Endothelial cell of umbilical vein (primary cell): ENCODE data around the gene LSP1. TPM values are rescaled to one million over a fixed set of nuclear protein-coding genes. Genes with fewer than 3 reads are reported as not detected.

ENCODE experiments used
- BruUV-seq: library from RNA; stranded (reverse); fragments of 400-500 nt; replicated peaks from 2 replicates; lab custom pipeline; 2021; lab: Mats Ljungman, UMichigan
- CTCF ChIA-PET: fragments of 300-600, 350-600 bp; sonication (Branson Sonifier 250); formaldehyde crosslinking; loops from one replicate; lab custom pipeline; 2021; ENCODE audit warnings: antibody characterized with exemption, inconsistent platforms; lab: Charles Lee
- POLR2A ChIA-PET: fragments of 300-600, 350-600 bp; sonication (Branson Sonifier 250); formaldehyde crosslinking; loops from one replicate; lab custom pipeline; 2021; ENCODE audit warnings: antibody characterized with exemption, inconsistent platforms; lab: Charles Lee
- DNase-seq: peaks from one replicate; pipeline ENCODE4 v3.0.0-alpha.2; 2011; ENCODE audit warnings: low read depth, low spot score
- FAIRE-seq: peaks from 2 replicates; lab custom pipeline; 2011; peaks lifted over from hg19 to GRCh38; lab: Jason Lieb, UNC
- H2AFZ ChIP-seq: 2 replicates; pipeline ENCODE4 v1.6.0; 2012; ENCODE audit warnings: low read depth, low read length, control low read depth, inconsistent platforms
- H3K27ac ChIP-seq: 2 replicates; pipeline ENCODE4 v1.5.1; 2011; ENCODE audit warnings: low read depth, mild to moderate bottlenecking, control low read depth, low read length, moderate library complexity; ENCODE audit not compliant: insufficient read depth
- H3K27me3 ChIP-seq, 2 experiments: 2 replicates each; pipeline versions ENCODE4 v1.6.0 to v1.6.1; 2011; ENCODE audit warnings: low read length in 2 of 2, mixed read lengths in 1 of 2; ENCODE audit not compliant: control insufficient read depth in 2 of 2, insufficient read depth in 2 of 2
- H3K36me3 ChIP-seq, 2 experiments: 2 replicates in 1 of 2; 3 replicates in 1 of 2; pipeline ENCODE4 v1.5.1; 2011; ENCODE audit warnings: low read length in 2 of 2, mild to moderate bottlenecking in 1 of 2, moderate library complexity in 1 of 2; ENCODE audit not compliant: control insufficient read depth in 2 of 2, insufficient read depth in 2 of 2; ENCODE audit errors: extremely low read depth in 1 of 2
- H3K4me1 ChIP-seq: 3 replicates; pipeline ENCODE4 v1.5.1; 2011; ENCODE audit warnings: mild to moderate bottlenecking, low read length; ENCODE audit not compliant: control insufficient read depth, insufficient read depth; ENCODE audit errors: extremely low read depth
- H3K4me2 ChIP-seq: 2 replicates; pipeline ENCODE4 v1.6.1; 2011; ENCODE audit warnings: low read length, control low read depth, mixed read lengths; ENCODE audit not compliant: insufficient read depth
- H3K4me3 ChIP-seq, 3 experiments: fragments of 200-600 bp in 1 of 3; sonication (generic), shearing (Covaris generic) in 1 of 3; replicated peaks in 1 of 3; 2 replicates each; pipeline ENCODE4 v1.5.1; 2011 to 2016; ENCODE audit warnings: control low read depth in 3 of 3, low read length in 3 of 3, mild to moderate bottlenecking in 2 of 3, inconsistent platforms in 1 of 3, low read depth in 1 of 3, moderate library complexity in 1 of 3; ENCODE audit not compliant: insufficient read depth in 1 of 3
- H3K79me2 ChIP-seq: 2 replicates; pipeline ENCODE4 v1.6.0; 2012; ENCODE audit warnings: low read length, inconsistent platforms; ENCODE audit not compliant: control insufficient read depth, insufficient read depth
- H3K9ac ChIP-seq: replicated peaks from 2 replicates; pipeline ENCODE3; 2011; ENCODE audit warnings: low read length, control low read depth; ENCODE audit not compliant: insufficient read depth; ENCODE audit errors: extremely low read depth
- H3K9me1 ChIP-seq: replicated peaks from 3 replicates; pipeline ENCODE4 v1.6.0; 2011; ENCODE audit warnings: mild to moderate bottlenecking, low read length; ENCODE audit not compliant: control insufficient read depth, insufficient read depth; ENCODE audit errors: extremely low read depth
- H3K9me3 ChIP-seq: replicated peaks from 2 replicates; pipeline ENCODE4 v1.5.1; 2012; ENCODE audit warnings: low read length, inconsistent platforms; ENCODE audit not compliant: control insufficient read depth, insufficient read depth
- H4K20me1 ChIP-seq: replicated peaks from 2 replicates; pipeline ENCODE3; 2011; ENCODE audit warnings: mild to moderate bottlenecking, low read length; ENCODE audit not compliant: control insufficient read depth, insufficient read depth; ENCODE audit errors: extremely low read depth
- CTCF ChIP-seq, 2 donors: IDR thresholded peaks; 1 replicate in 1 of 2; 2 replicates in 1 of 2; pipeline ENCODE4 v1.5.1; 2011; ENCODE audit warnings: low read length in 2 of 2, mild to moderate bottlenecking in 2 of 2, moderate library complexity in 2 of 2, control low read depth in 1 of 2, inconsistent platforms in 1 of 2, low read depth in 1 of 2; ENCODE audit not compliant: insufficient read depth in 1 of 2; ENCODE audit errors: extremely low read depth in 1 of 2
- EZH2 ChIP-seq: IDR thresholded peaks from 2 replicates; pipeline ENCODE4 v1.6.1; 2012; ENCODE audit warnings: borderline replicate concordance, low read depth, mild to moderate bottlenecking, moderate library complexity, low read length, inconsistent platforms; ENCODE audit not compliant: severe bottlenecking
- FOS ChIP-seq: IDR thresholded peaks from 2 replicates; pipeline ENCODE4 v1.6.1; 2011; ENCODE audit warnings: mild to moderate bottlenecking, low read length, moderate library complexity, borderline replicate concordance; ENCODE audit not compliant: insufficient read depth
- GATA2 ChIP-seq: IDR thresholded peaks from 2 replicates; pipeline ENCODE4 v1.7.0; 2011; ENCODE audit warnings: low read depth, mild to moderate bottlenecking, moderate library complexity, mixed read lengths, low read length; ENCODE audit not compliant: insufficient read length, insufficient read depth
- JUN ChIP-seq: IDR thresholded peaks from 2 replicates; pipeline ENCODE4 v1.6.1; 2011; ENCODE audit warnings: borderline replicate concordance, low read depth; ENCODE audit not compliant: insufficient read length, insufficient read depth
- MYC ChIP-seq: IDR thresholded peaks from one replicate; pipeline ENCODE4 v1.6.1; 2011; ENCODE audit warnings: mild to moderate bottlenecking, low read depth, low read length
- POLR2AphosphoS5 ChIP-seq: IDR thresholded peaks from 2 replicates; pipeline ENCODE4 v1.6.1; 2012; ENCODE audit warnings: low read depth, mild to moderate bottlenecking, control low read depth, low read length, moderate library complexity; ENCODE audit not compliant: insufficient read depth
- dilution Hi-C: fragments of 300-500 bp; cut with MboI; formaldehyde crosslinking; loops from one replicate; pipeline ENCODE4 v1.15.0; 2019; ENCODE audit warnings: low sequenced_read_pairs; ENCODE audit not compliant: extremely low pct_ligation_motif_present
- intact Hi-C: fragments of 100-400 bp; cut with micrococcal nuclease; formaldehyde crosslinking; loops from one replicate; pipeline ENCODE4 v1.10.0; 2022
- polyA plus RNA-seq, 4 experiments: library from polyadenylated mRNA; depleted of rRNA in 3 of 4; stranded (reverse) in 3 of 4; unstranded in 1 of 4; fragments of >200 nt; gene quantifications; 2 replicates each; pipeline versions ENCODE4 v1.2.1 to v1.2.3, GENCODE V29; 2011 to 2012; ENCODE audit warnings: missing spikeins in 1 of 4
- total RNA-seq: library from RNA; stranded (reverse); gene quantifications from 2 replicates; pipeline ENCODE4 v1.2.3, GENCODE V29; 2021
- TF ChIP-seq, protein P1 (sequence below): IDR thresholded peaks from 2 replicates; pipeline ENCODE4 v1.6.1; 2011; ENCODE audit not compliant: insufficient read depth, insufficient read length

Gene LSP1
- total and polyA plus RNA-seq, 2 donors (not counting 3 experiments of a cell fraction or from before 2014, with no cell fraction given), result not detected

GRCh38 chr11:1823376-1824220 lies 29.3 kb upstream of the LSP1 start:
- CTCF ChIA-PET, result interaction anchor here (0.9 to 2.0 kb wide), 5 partner anchors 9 to 171 kb away, joined by 3 to 15 read pairs (median 7); no protein-coding TSS in a partner anchor

DNA sequence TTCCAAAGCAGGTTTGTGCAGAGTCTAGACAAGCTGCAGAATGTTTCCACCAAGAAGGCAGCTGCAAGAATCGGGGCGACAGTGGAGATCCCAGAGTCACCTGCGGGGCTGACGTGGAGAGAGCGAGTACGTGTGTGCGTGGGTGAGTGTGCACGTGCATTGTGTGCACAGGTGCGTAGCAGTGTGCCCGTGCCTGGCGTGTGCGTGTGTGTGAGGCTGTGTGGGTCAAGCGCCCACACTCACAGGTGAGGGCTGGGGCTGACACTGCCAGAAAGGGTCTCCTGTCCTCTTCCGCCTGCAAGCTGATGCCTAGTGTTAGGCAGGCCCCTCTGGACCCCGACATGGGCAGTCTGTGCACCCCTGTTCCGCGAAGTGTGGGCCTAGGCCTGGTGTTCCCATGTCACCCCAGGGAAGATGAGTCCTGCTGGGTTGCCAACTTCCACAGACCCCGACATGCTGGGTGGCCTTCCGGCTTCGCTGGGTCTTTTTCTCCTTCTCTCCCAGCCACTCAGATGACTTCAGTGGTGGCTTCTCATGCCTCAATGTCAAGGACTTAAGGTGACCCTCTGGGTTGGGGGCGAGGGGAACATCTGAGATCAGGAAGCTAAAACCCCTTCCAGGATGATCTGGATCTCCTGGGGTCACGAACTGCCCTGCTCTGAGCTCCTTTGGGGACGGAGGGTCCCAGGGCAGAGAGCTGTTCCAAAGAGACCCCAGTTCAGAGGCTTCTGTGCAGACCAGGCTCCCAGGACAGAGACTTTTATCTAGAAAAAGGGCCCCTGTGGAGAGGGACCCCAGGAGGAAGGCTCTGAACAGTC lies 28.5 kb upstream of the LSP1 start:
- dilution Hi-C loops (no loop called here), intact Hi-C loops (no loop called here)
- BruUV-seq, result no TSS peak

More at GRCh38 chr11:1823376-1824220, 29.3 kb upstream of the LSP1 start:
- Histone ChIP-seq H3K9me1 (no peaks in the 10 kb centered on the region), H3K4me2 (no peak overlapping the region), H3K9me3 (no peaks in the 10 kb centered on the region), H4K20me1 (no peaks in the 10 kb centered on the region), H3K27me3 (no peaks in the 10 kb centered on the region), H3K79me2 (no peaks in the 10 kb centered on the region), H3K9ac (no peak overlapping the region), H3K4me1 (peaks cover 3% of the 10 kb centered on the region), H3K36me3 (no peaks in the 10 kb centered on the region), H3K4me3 (no peak overlapping the region), H3K27ac (no peak overlapping the region), H2AFZ (no peak overlapping the region)
- intact Hi-C loops (no loop called here), dilution Hi-C loops (no loop called here)
- no peak for FAIRE-seq
- no TSS peak for BruUV-seq
- POLR2A ChIA-PET, result no interaction called here
- no peak for TF ChIP-seq POLR2AphosphoS5
- no peak for DNase-seq

More for the DNA sequence above, 28.5 kb upstream of the LSP1 start:
- H3K4me2 ChIP-seq, result no peak overlapping the region
- POLR2A ChIA-PET, result no interaction called here
- H3K4me3 ChIP-seq, result no peak overlapping the region
- no peaks in the 10 kb centered on the region for H3K9me1 ChIP-seq
- no peaks in the 10 kb centered on the region for H3K27me3 ChIP-seq
- H2AFZ ChIP-seq, result no peak overlapping the region
- no peak overlapping the region for H3K27ac ChIP-seq
- TF ChIP-seq EZH2 (no peak), MYC (no peak), POLR2AphosphoS5 (no peak), JUN (no peak), FOS (no peak), CTCF (IDR thresholded peaks at IDR 0.05; ENCODE audit: extremely low read depth in 1 of 2, insufficient read depth in 1 of 2, low read depth in 1 of 2, low read length in 2 of 2) (no peak), GATA2 (no peak)
- TF ChIP-seq, protein P1, sequence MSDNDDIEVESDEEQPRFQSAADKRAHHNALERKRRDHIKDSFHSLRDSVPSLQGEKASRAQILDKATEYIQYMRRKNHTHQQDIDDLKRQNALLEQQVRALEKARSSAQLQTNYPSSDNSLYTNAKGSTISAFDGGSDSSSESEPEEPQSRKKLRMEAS, result no peak
- no peaks in the 10 kb centered on the region for H3K79me2 ChIP-seq
- H3K4me1 ChIP-seq, result peaks cover 3% of the 10 kb centered on the region
- CTCF ChIA-PET, result interaction anchor here (0.7 to 5.4 kb wide), 5 partner anchors 30 to 332 kb away, joined by 3 to 50 read pairs (median 3); no protein-coding TSS in a partner anchor
- H4K20me1 ChIP-seq, result no peaks in the 10 kb centered on the region
- no peaks in the 10 kb centered on the region for H3K9me3 ChIP-seq
- FAIRE-seq (no peak), DNase-seq (no peak)
- H3K9ac ChIP-seq, result no peak overlapping the region
- no peaks in the 10 kb centered on the region for H3K36me3 ChIP-seq
